GM13977 (cell line): ENCODE results near the gene GART.

Experiments
- DNase-seq: peaks from one replicate; pipeline ENCODE4 v3.0.0; 2012; ENCODE audit warnings: low spot score
- in situ Hi-C: fragments of 300-500 bp; cut with MboI; formaldehyde crosslinking; loops from one replicate; pipeline ENCODE4 v1.12.0; 2022; ENCODE audit warnings: low sequenced_read_pairs, low pct_unique_long_range_greater_than_20kb, mixed read lengths, inconsistent platforms; ENCODE audit not compliant: unreplicated experiment
- TF ChIP-seq, protein P1 (sequence below): IDR thresholded peaks from 2 replicates; pipeline ENCODE4 v1.5.1; 2012; ENCODE audit warnings: mild to moderate bottlenecking, control low read depth; ENCODE audit not compliant: insufficient read depth; ENCODE audit errors: extremely low read depth, missing control alignments

Gene GART

DNA sequence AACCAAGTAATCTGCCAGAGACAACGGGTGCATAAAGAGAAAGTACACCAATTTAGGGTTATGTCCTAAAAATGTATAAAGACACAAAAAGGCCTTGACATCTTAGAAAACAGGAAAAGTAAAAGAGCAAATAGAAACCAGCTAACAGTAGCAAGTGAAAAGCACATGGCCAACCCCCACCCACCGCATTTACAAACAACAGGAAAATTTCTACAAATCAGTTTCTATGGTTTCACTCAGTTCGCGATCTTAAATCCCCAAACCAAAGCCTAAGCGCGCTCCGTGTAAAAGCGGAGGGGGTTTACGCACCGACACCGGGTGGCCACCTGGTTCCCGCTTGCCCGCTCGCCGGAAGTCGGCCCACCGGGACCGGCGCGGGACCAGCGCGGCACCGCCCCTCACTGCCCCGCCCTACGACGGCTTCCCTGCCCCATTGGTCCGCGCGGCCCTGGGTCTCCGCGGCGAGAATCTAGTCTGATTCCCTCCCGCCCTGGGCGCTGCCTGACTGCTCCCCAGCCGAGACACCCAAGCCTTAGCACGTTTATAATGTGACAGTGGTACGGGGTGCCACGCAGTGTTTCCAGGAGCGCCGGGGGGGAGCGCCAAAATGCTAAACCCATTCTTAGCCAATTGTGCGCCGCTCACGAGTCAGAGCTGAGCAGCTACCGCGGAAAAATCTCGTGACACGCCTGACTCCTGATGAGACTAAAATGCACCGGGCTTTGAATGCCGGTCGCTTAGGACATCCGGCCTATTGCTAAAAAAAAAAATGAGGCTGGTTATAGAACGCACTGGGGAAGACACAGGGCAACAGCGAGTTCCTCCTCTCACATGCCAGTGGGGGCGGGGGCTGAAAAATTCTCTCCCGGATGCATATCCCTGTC, at the start of gene GART:
Gene GART (minus strand): TSS at position 362 of the 884 bp plus-strand sequence. CDS start 2,802 bp downstream, outside the sequence.
- DNase-seq = peak; percentile 82
- in situ Hi-C loops = no loop called here
- TF ChIP-seq, protein P1, sequence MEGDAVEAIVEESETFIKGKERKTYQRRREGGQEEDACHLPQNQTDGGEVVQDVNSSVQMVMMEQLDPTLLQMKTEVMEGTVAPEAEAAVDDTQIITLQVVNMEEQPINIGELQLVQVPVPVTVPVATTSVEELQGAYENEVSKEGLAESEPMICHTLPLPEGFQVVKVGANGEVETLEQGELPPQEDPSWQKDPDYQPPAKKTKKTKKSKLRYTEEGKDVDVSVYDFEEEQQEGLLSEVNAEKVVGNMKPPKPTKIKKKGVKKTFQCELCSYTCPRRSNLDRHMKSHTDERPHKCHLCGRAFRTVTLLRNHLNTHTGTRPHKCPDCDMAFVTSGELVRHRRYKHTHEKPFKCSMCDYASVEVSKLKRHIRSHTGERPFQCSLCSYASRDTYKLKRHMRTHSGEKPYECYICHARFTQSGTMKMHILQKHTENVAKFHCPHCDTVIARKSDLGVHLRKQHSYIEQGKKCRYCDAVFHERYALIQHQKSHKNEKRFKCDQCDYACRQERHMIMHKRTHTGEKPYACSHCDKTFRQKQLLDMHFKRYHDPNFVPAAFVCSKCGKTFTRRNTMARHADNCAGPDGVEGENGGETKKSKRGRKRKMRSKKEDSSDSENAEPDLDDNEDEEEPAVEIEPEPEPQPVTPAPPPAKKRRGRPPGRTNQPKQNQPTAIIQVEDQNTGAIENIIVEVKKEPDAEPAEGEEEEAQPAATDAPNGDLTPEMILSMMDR = no peak

DNA sequence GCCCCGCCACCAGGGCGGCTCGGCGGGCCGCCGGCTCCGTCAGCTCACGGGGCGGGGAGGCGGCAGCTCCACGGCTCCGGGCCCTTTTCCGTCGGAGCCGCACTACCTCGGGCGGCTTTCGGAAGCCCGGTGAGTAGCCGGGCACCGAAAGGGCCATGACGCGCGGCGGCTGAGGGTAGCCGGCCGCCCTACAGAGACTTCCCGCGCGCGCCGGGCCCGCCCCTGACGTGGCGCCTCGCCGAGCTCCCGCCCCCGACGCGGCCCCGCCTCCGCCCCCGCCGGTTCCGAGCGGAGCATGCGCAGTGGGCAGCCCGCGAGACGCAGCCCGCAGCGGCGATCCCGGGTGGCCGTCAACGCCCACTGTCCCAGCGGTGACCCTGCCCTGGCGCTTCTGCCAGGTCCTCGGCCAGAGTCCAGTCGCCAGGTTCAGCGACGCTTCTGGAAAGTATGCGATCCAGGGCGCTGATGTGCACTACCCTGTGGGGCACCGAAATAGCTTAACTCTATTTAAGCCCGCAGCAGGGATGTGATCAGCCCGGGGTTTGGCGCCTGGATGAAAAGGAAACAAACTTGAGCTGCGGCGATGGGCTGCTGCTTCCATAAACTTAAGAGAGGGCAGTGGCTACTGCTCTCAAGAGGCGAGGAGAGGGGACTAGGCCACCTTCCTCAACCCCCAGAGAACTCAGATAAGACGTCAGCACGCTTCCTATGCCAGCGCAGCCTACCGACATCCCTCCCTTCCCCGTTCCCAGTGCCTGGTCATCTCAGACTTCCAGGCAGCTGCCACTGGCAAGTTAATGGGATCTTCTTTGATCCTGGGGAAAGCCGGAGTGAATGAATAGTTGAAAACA, 46.8 kb upstream of the GART start, which contains the start of gene DONSON:
Gene DONSON (minus strand): TSS at position 200 of the 851 bp plus-strand sequence. CDS start 43 bp downstream, at position 157.
- DNase-seq = peak; percentile 97
- TF ChIP-seq, protein P1 = no peak
- in situ Hi-C loops = no loop called here

DNA sequence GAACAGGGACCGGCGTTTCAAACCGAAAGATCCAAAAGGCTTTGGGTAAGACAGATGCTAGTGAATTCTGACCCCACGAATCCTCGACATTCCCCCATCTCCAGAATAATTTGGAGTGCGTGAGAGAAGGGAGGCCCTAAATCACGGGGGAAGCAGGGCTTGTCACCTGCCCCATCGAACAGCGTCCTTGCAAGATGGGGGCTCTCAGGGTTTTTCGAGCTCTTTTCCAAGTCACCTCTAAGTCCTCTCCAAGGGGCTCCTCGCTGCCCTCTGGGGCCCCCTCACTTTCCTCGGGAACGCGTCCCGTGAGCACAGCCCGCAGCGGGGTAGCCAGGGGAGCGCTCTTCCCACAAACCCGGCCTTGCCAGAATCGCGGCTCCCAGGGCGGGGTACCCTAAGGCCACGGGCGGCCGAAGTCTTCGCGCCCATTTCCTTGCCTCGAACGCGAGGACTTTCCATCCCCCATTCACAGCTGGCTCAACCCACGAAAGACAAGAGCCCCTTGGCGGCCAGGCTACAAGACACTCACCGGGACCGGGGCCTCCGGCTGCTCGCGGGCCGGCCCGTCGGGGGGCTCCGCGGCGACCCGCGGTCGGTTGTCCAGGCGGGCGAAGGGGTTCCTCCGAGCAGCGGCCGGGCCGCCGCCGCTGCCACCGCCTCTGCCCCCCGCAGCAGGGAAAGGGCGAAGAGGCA, 46.0 kb upstream of the GART start:
- in situ Hi-C loops = no loop called here
- TF ChIP-seq, protein P1 = no peak
- peak; percentile 65 for DNase-seq

DNA sequence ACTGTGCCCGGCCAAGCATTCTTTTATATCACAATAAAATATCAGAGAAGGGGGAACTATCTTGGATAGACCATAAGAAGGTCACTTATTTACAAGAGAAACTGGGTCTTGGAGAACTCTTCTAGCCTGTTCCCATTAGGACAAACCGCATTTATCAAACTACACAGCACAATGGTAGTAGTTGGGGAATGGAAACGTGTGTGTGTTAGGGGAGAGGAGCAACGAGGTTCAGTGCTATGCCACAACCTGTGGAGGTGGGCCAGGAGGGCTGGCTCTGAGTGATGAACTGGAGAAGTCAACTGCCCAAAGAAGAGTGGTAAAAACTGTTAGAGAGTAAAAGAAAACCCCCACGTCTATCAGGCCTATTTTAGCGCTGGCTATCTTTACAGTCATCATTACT, 45.0 kb upstream of the GART start:
- TF ChIP-seq, protein P1 = no peak
- in situ Hi-C loops = no loop called here
- DNase-seq = no peak

DNA sequence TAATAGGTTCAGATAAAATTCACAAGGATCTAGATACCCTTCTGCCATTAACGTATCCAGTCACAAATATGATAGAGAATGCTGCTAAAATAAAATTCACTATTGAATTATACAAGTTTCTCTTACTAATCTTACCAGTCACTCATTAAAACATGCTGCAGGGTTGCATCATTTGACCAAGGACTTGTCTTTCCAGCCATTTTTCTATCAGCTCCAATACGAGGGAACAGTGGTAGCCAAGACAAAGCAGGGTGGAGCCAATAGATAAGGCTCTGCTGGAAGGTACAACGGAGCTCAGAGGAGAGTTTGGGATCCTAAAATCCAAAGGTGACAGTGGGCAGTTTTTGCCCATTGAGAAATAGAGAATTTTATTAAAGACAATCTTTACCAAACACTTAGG, 42.5 kb upstream of the GART start:
- TF ChIP-seq, protein P1 = no peak
- no peak for DNase-seq
- in situ Hi-C loops = no loop called here

DNA sequence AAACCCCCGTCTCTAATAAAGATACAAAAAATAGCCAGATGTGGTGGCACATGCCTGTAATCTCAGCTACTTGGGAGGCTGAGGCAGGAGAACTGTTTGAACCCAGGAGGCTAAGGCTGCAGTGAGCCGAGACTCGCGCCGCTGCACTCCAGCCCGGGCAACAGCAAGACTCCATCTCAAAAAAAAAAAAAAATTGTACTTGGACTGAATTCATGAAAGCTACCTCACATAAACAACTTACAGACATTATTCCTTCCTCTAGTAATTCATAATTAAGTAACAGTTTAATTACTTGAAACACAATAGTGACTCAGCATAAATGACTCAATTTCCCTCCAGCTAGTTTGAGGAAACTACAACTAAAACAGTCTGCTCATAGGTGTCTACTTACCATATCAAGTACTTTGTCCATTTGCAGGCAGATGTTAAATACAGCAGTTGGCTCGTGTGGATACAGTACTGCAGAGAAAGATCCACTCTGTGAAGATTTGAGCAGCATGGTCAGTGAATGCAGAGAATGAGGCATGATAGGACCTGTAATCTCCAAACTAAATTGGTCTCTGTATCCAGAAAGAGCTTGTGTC, 37.1 kb upstream of the GART start:
- TF ChIP-seq, protein P1 = no peak
- DNase-seq = no peak
- in situ Hi-C loops = no loop called here
